HCT116 (cell line): ENCODE measurements around the gene STOX2.

Experiments
- CEBPB ChIP-seq: IDR thresholded peaks from 2 replicates; pipeline ENCODE4 v1.6.1; 2012; ENCODE audit warnings: low read depth
- EZH2 ChIP-seq: fragments of 200-600 bp; sonication (generic); IDR thresholded peaks from 2 replicates; pipeline ENCODE4 v1.6.1; 2017; ENCODE audit warnings: antibody characterized with exemption, mixed run types
- POLR2A ChIP-seq: IDR thresholded peaks from 2 replicates; pipeline ENCODE4 v1.7.0; 2011; ENCODE audit warnings: borderline replicate concordance; ENCODE audit not compliant: insufficient read depth, insufficient read length; ENCODE audit errors: extremely low read depth
- POLR2AphosphoS5 ChIP-seq: IDR thresholded peaks from 2 replicates; pipeline ENCODE4 v1.6.1; 2011; ENCODE audit warnings: mild to moderate bottlenecking, low read depth, low read length, moderate library complexity
- RAD21 ChIP-seq: IDR thresholded peaks from 2 replicates; pipeline ENCODE4 v1.6.1; 2012; ENCODE audit warnings: low read depth, mild to moderate bottlenecking
- SIN3A ChIP-seq: IDR thresholded peaks from 2 replicates; pipeline ENCODE4 v1.6.1; 2012; ENCODE audit warnings: low read depth
- SP1 ChIP-seq: IDR thresholded peaks from 2 replicates; pipeline ENCODE4 v1.6.1; 2012; ENCODE audit warnings: low read depth
- SRF ChIP-seq: IDR thresholded peaks from 2 replicates; pipeline ENCODE4 v1.6.1; 2012; ENCODE audit warnings: low read depth
- YY1 ChIP-seq: IDR thresholded peaks from 2 replicates; pipeline ENCODE4 v1.6.1; 2011; ENCODE audit warnings: low read length, low read depth, moderate library complexity, mild to moderate bottlenecking; ENCODE audit not compliant: insufficient replicate concordance; ENCODE audit errors: extremely low read depth
- ZFX ChIP-seq: fragments of 450-650 bp; IDR thresholded peaks from 2 replicates; pipeline ENCODE4 v1.6.1; 2017
- ZNF274 ChIP-seq: fragments of 200-500 bp; sonication (Bioruptor generic); IDR thresholded peaks from 2 replicates; pipeline ENCODE4 v1.6.1; 2014; ENCODE audit warnings: mild to moderate bottlenecking, low read depth, low read length, inconsistent platforms
- TF ChIP-seq, protein P1 (sequence below): IDR thresholded peaks from 2 replicates; pipeline ENCODE4 v1.6.1; 2012
- TF ChIP-seq, protein P2 (sequence below), 3 experiments: fragments of 200-600 bp in 1 of 3; sonication (generic) in 1 of 3; IDR thresholded peaks in 2 of 3; conservative IDR thresholded peaks in 1 of 3; 2 replicates each; pipeline ENCODE4 v1.5.1; 2012 to 2017; ENCODE audit warnings: low read depth in 2 of 3, low read length in 2 of 3, antibody characterized with exemption in 1 of 3, borderline replicate concordance in 1 of 3, control low read depth in 1 of 3, mild to moderate bottlenecking in 1 of 3, mixed read lengths in 1 of 3, mixed run types in 1 of 3, moderate library complexity in 1 of 3; ENCODE audit not compliant: insufficient read depth in 1 of 3
- TF ChIP-seq, protein P3 (sequence below): IDR thresholded peaks from 2 replicates; pipeline ENCODE4 v1.6.1; 2012; ENCODE audit warnings: low read depth

DNA sequence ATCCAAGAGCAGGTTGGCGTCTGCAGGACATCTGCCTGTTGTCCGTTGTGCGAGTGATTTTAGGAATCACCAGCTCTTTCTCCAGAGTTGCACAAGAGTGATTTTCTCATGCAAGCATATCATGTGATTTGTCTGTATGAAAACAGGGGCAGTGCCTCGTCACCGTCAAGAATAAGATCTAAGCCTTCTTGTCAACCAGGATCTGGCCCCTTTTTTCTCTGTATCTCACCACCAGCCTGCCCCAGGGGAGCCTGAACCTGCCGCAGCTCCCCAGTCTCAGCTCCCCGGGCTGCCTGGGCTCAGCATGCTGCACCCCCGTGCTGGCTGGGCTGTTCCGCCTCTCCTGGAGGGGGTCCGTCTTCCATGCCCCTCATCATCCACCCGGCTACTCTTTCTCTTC is 90.5 kb downstream of the STOX2 start:
- TF ChIP-seq, protein P1, sequence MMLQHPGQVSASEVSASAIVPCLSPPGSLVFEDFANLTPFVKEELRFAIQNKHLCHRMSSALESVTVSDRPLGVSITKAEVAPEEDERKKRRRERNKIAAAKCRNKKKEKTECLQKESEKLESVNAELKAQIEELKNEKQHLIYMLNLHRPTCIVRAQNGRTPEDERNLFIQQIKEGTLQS = no peak
- TF ChIP-seq, protein P2, sequence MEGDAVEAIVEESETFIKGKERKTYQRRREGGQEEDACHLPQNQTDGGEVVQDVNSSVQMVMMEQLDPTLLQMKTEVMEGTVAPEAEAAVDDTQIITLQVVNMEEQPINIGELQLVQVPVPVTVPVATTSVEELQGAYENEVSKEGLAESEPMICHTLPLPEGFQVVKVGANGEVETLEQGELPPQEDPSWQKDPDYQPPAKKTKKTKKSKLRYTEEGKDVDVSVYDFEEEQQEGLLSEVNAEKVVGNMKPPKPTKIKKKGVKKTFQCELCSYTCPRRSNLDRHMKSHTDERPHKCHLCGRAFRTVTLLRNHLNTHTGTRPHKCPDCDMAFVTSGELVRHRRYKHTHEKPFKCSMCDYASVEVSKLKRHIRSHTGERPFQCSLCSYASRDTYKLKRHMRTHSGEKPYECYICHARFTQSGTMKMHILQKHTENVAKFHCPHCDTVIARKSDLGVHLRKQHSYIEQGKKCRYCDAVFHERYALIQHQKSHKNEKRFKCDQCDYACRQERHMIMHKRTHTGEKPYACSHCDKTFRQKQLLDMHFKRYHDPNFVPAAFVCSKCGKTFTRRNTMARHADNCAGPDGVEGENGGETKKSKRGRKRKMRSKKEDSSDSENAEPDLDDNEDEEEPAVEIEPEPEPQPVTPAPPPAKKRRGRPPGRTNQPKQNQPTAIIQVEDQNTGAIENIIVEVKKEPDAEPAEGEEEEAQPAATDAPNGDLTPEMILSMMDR (IDR thresholded peaks at IDR 0.05 in 2 of 3, conservative IDR thresholded peaks at IDR 0.05 in 1 of 3; ENCODE audit: borderline replicate concordance in 1 of 3, insufficient read depth in 1 of 3, low read depth in 2 of 3, low read length in 2 of 3) = no peak
- TF ChIP-seq RAD21 (no peak), ZFX (no peak), EZH2 (no peak), SIN3A (no peak), CEBPB (no peak), ZNF274 (no peak), POLR2AphosphoS5 (no peak), POLR2A (no peak), YY1 (no peak), SRF (no peak), SP1 (no peak)
- TF ChIP-seq, protein P3, sequence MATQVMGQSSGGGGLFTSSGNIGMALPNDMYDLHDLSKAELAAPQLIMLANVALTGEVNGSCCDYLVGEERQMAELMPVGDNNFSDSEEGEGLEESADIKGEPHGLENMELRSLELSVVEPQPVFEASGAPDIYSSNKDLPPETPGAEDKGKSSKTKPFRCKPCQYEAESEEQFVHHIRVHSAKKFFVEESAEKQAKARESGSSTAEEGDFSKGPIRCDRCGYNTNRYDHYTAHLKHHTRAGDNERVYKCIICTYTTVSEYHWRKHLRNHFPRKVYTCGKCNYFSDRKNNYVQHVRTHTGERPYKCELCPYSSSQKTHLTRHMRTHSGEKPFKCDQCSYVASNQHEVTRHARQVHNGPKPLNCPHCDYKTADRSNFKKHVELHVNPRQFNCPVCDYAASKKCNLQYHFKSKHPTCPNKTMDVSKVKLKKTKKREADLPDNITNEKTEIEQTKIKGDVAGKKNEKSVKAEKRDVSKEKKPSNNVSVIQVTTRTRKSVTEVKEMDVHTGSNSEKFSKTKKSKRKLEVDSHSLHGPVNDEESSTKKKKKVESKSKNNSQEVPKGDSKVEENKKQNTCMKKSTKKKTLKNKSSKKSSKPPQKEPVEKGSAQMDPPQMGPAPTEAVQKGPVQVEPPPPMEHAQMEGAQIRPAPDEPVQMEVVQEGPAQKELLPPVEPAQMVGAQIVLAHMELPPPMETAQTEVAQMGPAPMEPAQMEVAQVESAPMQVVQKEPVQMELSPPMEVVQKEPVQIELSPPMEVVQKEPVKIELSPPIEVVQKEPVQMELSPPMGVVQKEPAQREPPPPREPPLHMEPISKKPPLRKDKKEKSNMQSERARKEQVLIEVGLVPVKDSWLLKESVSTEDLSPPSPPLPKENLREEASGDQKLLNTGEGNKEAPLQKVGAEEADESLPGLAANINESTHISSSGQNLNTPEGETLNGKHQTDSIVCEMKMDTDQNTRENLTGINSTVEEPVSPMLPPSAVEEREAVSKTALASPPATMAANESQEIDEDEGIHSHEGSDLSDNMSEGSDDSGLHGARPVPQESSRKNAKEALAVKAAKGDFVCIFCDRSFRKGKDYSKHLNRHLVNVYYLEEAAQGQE = no peak
